Measurements from ENCODE around the gene MTHFSD.

- no peak for TF ChIP-seq POLR2A (IDR thresholded peaks at IDR 0.05)
- no peak for TF ChIP-seq CTCF (IDR thresholded peaks at IDR 0.05)
Measured at GRCh38 chr16:86499440-86499786, 55.6 kb downstream of the MTHFSD start.
